Omental fat pad (tissue), 4 donors: ENCODE measurements around the gene ING2. TPM values are rescaled to one million over a fixed set of nuclear protein-coding genes. Genes with fewer than 3 reads are reported as not detected.

Experiments used
- ATAC-seq: fragments of 150-250 bp; one replicate; pipeline ENCODE4 v1.9.1; 2016; ENCODE audit warnings: mild to moderate bottlenecking, moderate library complexity; ENCODE audit not compliant: low FRiP score
- DNase-seq: peaks from one replicate; pipeline ENCODE4 v3.0.0-alpha.2; 2019; ENCODE audit warnings: low spot score
- CTCF ChIP-seq, 3 donors: fragments of 450-650 bp; IDR thresholded peaks; one replicate each; pipeline ENCODE4 v1.5.1; 2016 to 2017; ENCODE audit warnings: antibody characterized with exemption in 3 of 3, mild to moderate bottlenecking in 3 of 3, moderate library complexity in 2 of 3
- total RNA-seq, 4 donors: library from RNA; depleted of rRNA; stranded (reverse); fragments of >200 nt; gene quantifications; one replicate each; pipeline ENCODE4 v1.1.0, GENCODE V29; 2016

ING2 gene
- total RNA-seq, 4 donors from 2014 or later, result 11.5 to 28.5 (median 13.9) TPM

- no peak for ATAC-seq
- no peak for TF ChIP-seq CTCF (IDR thresholded peaks at IDR 0.05)
- DNase-seq, result no peak
Measured at GRCh38 chr4:183503497-183504063, 1.3 kb upstream of the ING2 start.

- no peak for TF ChIP-seq CTCF (IDR thresholded peaks at IDR 0.05)
- ATAC-seq, result peak; percentile 94
- peak; percentile 95 for DNase-seq
Measured at GRCh38 chr4:183504064-183504929, 561 bp upstream of the ING2 start.

DNA sequence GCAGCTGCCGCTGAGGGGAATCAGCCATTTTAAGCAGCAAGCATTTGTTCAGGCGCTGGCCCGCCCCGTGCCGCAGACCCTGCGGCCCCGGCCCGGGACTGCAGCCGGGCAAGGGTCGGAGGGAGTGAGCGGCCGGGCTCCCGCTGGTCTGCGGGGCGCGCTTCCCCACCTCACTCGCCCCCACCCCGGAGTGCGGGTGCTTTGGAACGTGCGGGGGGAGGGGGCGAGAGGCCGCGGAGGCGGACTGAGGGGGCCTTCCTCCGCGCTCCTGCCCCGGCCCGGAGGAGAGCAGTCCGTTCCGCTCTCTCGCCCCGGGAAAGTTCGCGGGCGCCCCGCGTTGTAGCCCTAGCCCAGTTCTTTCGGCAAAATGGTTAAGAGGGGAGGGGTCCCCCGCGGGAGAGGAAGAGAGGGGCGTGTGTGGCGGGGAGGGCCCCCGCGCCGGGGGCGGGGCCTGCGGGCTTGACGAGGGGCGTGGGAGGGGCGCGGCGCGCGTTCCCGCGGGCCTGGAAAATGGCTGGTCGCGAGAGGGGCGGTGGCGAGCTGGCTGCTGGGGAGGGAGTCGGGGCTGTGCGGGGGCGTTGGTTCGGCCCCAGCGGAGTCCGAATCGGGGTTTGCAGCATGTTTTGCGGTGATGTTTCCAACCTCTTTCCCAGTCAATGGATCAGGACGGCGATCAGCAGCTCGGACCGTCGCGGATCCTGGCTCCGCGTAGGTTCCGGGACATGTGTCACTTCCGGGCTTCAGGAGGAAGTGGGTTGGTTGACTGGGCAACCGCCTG lies 942 bp downstream of the ING2 start:
- no peak for TF ChIP-seq CTCF (IDR thresholded peaks at IDR 0.05)
- ATAC-seq (peak; percentile 49), DNase-seq (peak; percentile 66)

- ATAC-seq, result no peak
- no peak for DNase-seq
- no peak for TF ChIP-seq CTCF (IDR thresholded peaks at IDR 0.05)
Measured at GRCh38 chr4:183506389-183506735, 1.5 kb downstream of the ING2 start.

DNA sequence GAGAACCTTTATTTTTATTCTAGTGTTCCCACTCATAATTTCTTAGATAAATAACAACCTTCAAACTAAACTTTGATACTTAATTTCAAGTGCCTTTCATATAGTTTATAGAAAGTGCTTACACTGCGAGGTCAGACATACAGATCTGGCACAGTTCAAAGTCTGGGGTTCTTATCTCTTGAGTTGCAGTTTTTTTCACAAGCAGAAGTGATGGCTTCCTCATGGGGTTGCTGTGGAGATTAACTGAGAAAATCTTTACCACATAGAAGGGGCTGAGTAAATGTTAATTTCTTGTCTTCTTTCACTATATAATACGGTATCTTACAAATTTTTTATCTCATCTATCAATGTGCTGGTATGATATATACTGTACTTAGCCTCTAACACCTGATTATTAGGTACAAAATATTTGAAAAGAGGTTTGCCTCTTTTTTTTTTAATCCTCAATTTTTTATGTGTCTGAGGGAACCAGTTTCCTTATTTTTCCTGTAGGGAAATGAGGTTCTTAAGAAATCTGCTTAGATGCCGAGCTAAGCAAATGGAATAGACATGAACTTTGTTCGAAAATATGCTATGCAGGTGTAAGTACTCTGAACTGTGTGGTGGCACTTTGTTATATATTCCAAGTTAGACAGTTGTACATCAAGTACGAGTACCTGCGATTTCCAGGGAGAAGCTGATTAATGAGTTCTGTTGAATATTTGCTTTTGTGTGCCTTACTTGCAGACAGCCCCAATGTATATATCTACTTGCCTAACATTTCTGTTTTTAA lies 3.3 kb downstream of the ING2 start:
- DNase-seq, result no peak
- no peak for ATAC-seq
- no peak for TF ChIP-seq CTCF (IDR thresholded peaks at IDR 0.05)

DNA sequence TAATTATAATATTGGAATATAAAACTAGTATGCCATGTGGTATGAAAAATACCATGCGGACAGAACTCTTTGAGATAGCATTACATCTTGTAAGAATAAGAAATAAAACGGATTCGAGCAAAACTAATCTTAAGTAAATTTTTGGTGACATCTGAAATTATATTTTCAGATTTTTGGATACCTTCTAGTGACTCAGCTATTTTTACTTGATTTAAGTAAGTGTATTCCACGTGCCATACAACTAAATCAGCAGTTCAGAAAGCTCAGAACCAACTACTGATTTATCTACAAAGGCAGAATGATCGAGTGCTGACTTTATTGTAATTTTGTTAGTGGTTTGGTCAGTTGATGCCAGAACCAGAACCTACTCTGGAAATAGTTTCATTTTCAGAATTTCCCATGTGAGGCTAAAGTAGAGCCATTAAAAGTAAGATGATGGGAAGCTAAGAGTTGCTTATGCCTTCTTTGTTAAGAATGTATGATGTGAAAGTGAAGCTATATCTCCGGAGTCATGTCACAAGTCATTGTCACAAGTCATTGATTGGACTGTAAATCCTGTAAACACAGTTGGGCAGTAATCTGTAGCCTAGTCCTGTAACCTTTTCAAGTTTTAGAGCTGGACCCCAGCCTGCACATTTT lies 4.0 kb downstream of the ING2 start:
- no peak for TF ChIP-seq CTCF (IDR thresholded peaks at IDR 0.05)
- DNase-seq (no peak), ATAC-seq (no peak)
